RWPE2 (cell line): Measurements from ENCODE around the gene ABCA5.
A peak's percentile ranks its signal among the peaks of the same experiment; 100 is the strongest.

Source experiments
- ATAC-seq: fragments of 200-7000 bp; cut with Tn5 transposase; 3 replicates; pipeline ENCODE4 v1.9.1; 2021; ENCODE audit warnings: low read depth
- DNase-seq: peaks from one replicate; pipeline ENCODE4 v3.0.0-alpha.2; 2020; ENCODE audit warnings: low spot score
- H3K27ac ChIP-seq: fragments of 450-650 bp; 2 replicates; pipeline ENCODE4 v1.5.1; 2017; ENCODE audit warnings: mild to moderate bottlenecking; ENCODE audit not compliant: poor library complexity, severe bottlenecking
- H3K27me3 ChIP-seq: fragments of 250-450 bp; sonication (Bioruptor Pico); 2 replicates; pipeline ENCODE4 v1.5.1; 2021; ENCODE audit warnings: mild to moderate bottlenecking, moderate library complexity; ENCODE audit not compliant: insufficient read depth, poor library complexity, severe bottlenecking
- H3K36me3 ChIP-seq: fragments of 250-450 bp; sonication (Bioruptor Pico); 2 replicates; pipeline ENCODE4 v1.5.1; 2020; ENCODE audit warnings: low read depth, mild to moderate bottlenecking, moderate library complexity
- H3K4me1 ChIP-seq: fragments of 250-450 bp; sonication (Bioruptor Pico); 2 replicates; pipeline ENCODE4 v1.5.1; 2021; ENCODE audit warnings: mild to moderate bottlenecking, moderate library complexity; ENCODE audit not compliant: insufficient read depth, poor library complexity, severe bottlenecking
- H3K4me3 ChIP-seq: fragments of 250-450 bp; sonication (Bioruptor Pico); 2 replicates; pipeline ENCODE4 v1.5.1; 2021; ENCODE audit warnings: mild to moderate bottlenecking, moderate library complexity; ENCODE audit not compliant: severe bottlenecking
- H3K9me3 ChIP-seq: fragments of 250-450 bp; sonication (Bioruptor Pico); 2 replicates; pipeline ENCODE4 v1.5.1; 2021; ENCODE audit warnings: mild to moderate bottlenecking, moderate library complexity; ENCODE audit not compliant: severe bottlenecking
- CTCF ChIP-seq: fragments of 450-650 bp; IDR thresholded peaks from one replicate; pipeline ENCODE4 v1.5.1; 2017; ENCODE audit warnings: mild to moderate bottlenecking, moderate library complexity; ENCODE audit not compliant: poor library complexity, severe bottlenecking

ABCA5 gene

GRCh38 chr17:69363488-69364210 lies 36.7 kb upstream of the ABCA5 start:
- peak; percentile 72 for ATAC-seq

GRCh38 chr17:69361156-69361555 lies 34.2 kb upstream of the ABCA5 start:
- TF ChIP-seq CTCF: no peak
- no peak for DNase-seq
- H3K4me1 ChIP-seq: no peaks in the 10 kb centered on the region
- H3K9me3 ChIP-seq: no peaks in the 10 kb centered on the region
- no peaks in the 10 kb centered on the region for H3K36me3 ChIP-seq
- no peak overlapping the region for H3K27ac ChIP-seq
- ATAC-seq: no peak
- H3K4me3 ChIP-seq: no peak overlapping the region
- H3K27me3 ChIP-seq: no peaks in the 10 kb centered on the region

More at GRCh38 chr17:69363488-69364210, 36.7 kb upstream of the ABCA5 start:
- TF ChIP-seq CTCF: no peak
- H3K27me3 ChIP-seq: no peaks in the 10 kb centered on the region
- no peaks in the 10 kb centered on the region for H3K9me3 ChIP-seq
- H3K4me3 ChIP-seq: no peak overlapping the region
- no peak for DNase-seq
- no peaks in the 10 kb centered on the region for H3K36me3 ChIP-seq
- H3K4me1 ChIP-seq: no peaks in the 10 kb centered on the region
- no peak overlapping the region for H3K27ac ChIP-seq

DNA sequence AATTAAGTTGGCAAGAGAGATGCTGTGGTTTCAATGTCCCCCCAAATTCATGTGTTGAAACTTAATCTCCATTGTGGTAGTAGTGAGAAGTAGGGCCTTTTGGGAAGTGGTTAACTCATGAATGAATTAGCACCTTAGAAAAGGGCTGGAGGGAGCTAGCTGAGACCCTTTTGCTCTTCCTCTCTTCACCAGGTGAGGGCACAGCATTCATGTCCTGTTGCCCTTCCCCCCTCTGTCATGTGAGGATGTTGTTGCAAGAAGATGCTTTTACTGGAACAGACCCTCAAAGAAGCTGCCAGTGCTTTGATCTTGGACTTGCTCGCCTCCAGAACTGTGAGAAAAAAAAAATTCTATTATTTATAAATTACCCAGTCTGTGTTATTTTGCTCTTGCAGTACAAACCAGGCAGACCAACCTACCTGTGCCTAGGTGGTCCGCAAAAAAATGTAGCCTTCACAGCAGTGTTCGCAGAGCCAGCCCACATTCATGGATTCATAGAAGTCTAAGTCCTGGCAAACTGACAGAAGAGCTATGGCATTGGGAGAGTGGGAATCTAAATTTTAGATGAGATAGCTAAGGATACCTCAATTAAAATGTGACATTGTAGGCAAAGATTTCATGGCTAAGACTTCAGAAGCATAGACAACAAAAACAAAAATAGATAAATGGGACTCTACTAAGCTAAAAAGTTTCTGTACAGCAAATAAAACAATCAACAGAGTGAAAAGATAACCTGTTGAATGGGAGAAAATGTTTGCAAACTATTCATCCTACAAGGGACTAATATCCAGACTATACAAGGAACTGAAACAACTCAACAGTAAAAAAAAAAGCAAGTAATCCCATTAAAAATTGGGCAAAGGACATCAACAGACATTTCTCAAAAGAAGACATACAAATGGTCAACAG lies 32.0 kb upstream of the ABCA5 start:
- H3K4me1 ChIP-seq: no peaks in the 10 kb centered on the region
- ATAC-seq: 0 out of 3 replicates have a peak, but pooled peaks have one; percentile 35
- no peak for DNase-seq
- H3K27ac ChIP-seq: no peak overlapping the region
- no peak overlapping the region for H3K4me3 ChIP-seq
- peak; percentile 37 for TF ChIP-seq CTCF
- H3K9me3 ChIP-seq: no peaks in the 10 kb centered on the region
- H3K27me3 ChIP-seq: no peaks in the 10 kb centered on the region
- H3K36me3 ChIP-seq: no peaks in the 10 kb centered on the region

- ATAC-seq (peak; percentile 53; the same call in 1 of the 3 replicates), DNase-seq (no peak)
- TF ChIP-seq CTCF: peak; percentile 10
- no peaks in the 10 kb centered on the region for H3K9me3 ChIP-seq
- H3K27ac ChIP-seq: no peak overlapping the region
- H3K36me3 ChIP-seq: no peaks in the 10 kb centered on the region
- no peak overlapping the region for H3K4me3 ChIP-seq
- H3K27me3 ChIP-seq: no peaks in the 10 kb centered on the region
- H3K4me1 ChIP-seq: no peaks in the 10 kb centered on the region
These were observed 30.8 kb upstream of the ABCA5 start for GRCh38 chr17:69357701-69358100.

- no peak overlapping the region for H3K27ac ChIP-seq
- DNase-seq (no peak), ATAC-seq (no peak)
- H3K9me3 ChIP-seq: no peaks in the 10 kb centered on the region
- no peak overlapping the region for H3K4me3 ChIP-seq
- no peak for TF ChIP-seq CTCF
- no peaks in the 10 kb centered on the region for H3K4me1 ChIP-seq
- no peaks in the 10 kb centered on the region for H3K27me3 ChIP-seq
- no peaks in the 10 kb centered on the region for H3K36me3 ChIP-seq
These were observed 29.7 kb upstream of the ABCA5 start for GRCh38 chr17:69356625-69357024.
